ENCODE data around the gene CBFB. TPM values are rescaled to one million over a fixed set of nuclear protein-coding genes. Genes with fewer than 3 reads are reported as not detected.

CBFB gene
- total RNA-seq, 1 experiment from 2014 or later = 76.3 TPM

DNA sequence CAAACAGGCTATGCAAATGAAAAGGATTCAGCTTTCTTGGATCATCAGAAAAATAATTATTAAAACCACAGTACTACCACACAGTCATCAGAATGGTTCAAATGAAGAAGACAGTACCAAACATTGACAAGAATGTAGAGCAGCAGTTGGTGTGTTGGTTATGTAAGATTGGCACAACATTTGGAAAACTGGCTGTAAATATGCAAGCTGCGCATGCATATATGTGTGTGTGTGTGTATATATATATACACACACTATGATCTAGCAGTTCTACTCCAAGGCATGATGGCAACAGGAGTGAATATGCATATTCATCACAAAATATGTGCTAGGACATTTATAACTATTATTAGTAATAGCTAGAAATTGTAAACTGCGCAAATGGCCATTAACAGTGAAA lies 46.4 kb downstream of the CBFB start:
- no peak overlapping the region for H3K27ac Mint-ChIP-seq
- H2AFZ ChIP-seq (ENCODE audit: low read length) = no peak overlapping the region
- no peak overlapping the region for H3T11ph ChIP-seq (ENCODE audit: low read length)
- TF ChIP-seq, protein P1, sequence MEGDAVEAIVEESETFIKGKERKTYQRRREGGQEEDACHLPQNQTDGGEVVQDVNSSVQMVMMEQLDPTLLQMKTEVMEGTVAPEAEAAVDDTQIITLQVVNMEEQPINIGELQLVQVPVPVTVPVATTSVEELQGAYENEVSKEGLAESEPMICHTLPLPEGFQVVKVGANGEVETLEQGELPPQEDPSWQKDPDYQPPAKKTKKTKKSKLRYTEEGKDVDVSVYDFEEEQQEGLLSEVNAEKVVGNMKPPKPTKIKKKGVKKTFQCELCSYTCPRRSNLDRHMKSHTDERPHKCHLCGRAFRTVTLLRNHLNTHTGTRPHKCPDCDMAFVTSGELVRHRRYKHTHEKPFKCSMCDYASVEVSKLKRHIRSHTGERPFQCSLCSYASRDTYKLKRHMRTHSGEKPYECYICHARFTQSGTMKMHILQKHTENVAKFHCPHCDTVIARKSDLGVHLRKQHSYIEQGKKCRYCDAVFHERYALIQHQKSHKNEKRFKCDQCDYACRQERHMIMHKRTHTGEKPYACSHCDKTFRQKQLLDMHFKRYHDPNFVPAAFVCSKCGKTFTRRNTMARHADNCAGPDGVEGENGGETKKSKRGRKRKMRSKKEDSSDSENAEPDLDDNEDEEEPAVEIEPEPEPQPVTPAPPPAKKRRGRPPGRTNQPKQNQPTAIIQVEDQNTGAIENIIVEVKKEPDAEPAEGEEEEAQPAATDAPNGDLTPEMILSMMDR (conservative IDR thresholded peaks at IDR 0.05) = no peak
- H3K27me3 ChIP-seq (ENCODE audit: insufficient read depth, low read length) = no peaks in the 10 kb centered on the region
- DNase-seq = no peak
- no CpG with 5 or more reads among the region's 2 CpGs for WGBS (ENCODE audit: extremely low coverage, insufficient read length, low lambda C conversion rate)
- H3K36me3 Mint-ChIP-seq (ENCODE audit: insufficient read depth in 1 of 3, low read depth in 3 of 3) = peaks cover 0 to 29% (median 15%) of the 10 kb centered on the region in 3 experiments; a peak in 6 of 7 replicates
- no peak overlapping the region for H3K18ac ChIP-seq (ENCODE audit: insufficient read length, low read depth, low read length)
- H3K9ac ChIP-seq (ENCODE audit: extremely low read depth, insufficient read length, low read length) = no peak overlapping the region
- no peak overlapping the region for H2AK5ac ChIP-seq (ENCODE audit: insufficient read length, low read length)
- no peaks in the 10 kb centered on the region for H4K20me1 ChIP-seq (ENCODE audit: control insufficient read depth, insufficient read depth, insufficient read length)
- H3K9me3 ChIP-seq (ENCODE audit: control insufficient read depth, low read depth, low read length) = no peaks in the 10 kb centered on the region
- H3K4me1 ChIP-seq (ENCODE audit: insufficient read depth, low read length) = no peaks in the 10 kb centered on the region
- no peak overlapping the region for H2BK20ac ChIP-seq (ENCODE audit: low read depth, low read length, poor library complexity, severe bottlenecking)
- H3K27ac ChIP-seq (ENCODE audit: insufficient read length, low read depth, low read length) = no peak overlapping the region
- H4K5ac ChIP-seq (ENCODE audit: insufficient read length, low read depth, low read length) = no peak overlapping the region
- no peak overlapping the region for H3K23ac ChIP-seq (ENCODE audit: insufficient read length, low read depth, low read length)
- H3K9me3 Mint-ChIP-seq = no peaks in the 10 kb centered on the region
- H3K4ac ChIP-seq (ENCODE audit: low read depth, low read length) = no peak overlapping the region
- no peak overlapping the region for H2BK12ac ChIP-seq (ENCODE audit: insufficient read length, low read depth, low read length)
- no peaks in the 10 kb centered on the region for H3K27me3 Mint-ChIP-seq (ENCODE audit: low read depth)
- H3K4me3 Mint-ChIP-seq = no peak overlapping the region
- H3K4me2 ChIP-seq (ENCODE audit: insufficient read depth, insufficient read length, low read length) = no peak overlapping the region
- H3K79me1 ChIP-seq (ENCODE audit: insufficient read depth, low read depth, low read length, poor library complexity, severe bottlenecking) = peaks cover 2% of the 10 kb centered on the region
- no peak overlapping the region for H4K91ac ChIP-seq (ENCODE audit: insufficient read length, low read depth, low read length)
- no peak overlapping the region for H4K8ac ChIP-seq (replicated peaks; ENCODE audit: insufficient read length, low read depth, low read length)
- no peaks in the 10 kb centered on the region for H3K23me2 ChIP-seq (ENCODE audit: insufficient read length, low read depth, low read length, poor library complexity, severe bottlenecking)
- H3K14ac ChIP-seq (ENCODE audit: insufficient read depth, low read length) = no peak overlapping the region
- no peaks in the 10 kb centered on the region for H3K4me1 Mint-ChIP-seq
- H3K56ac ChIP-seq (ENCODE audit: insufficient read length, low read depth, low read length) = no peak overlapping the region
- no peaks in the 10 kb centered on the region for H3K79me2 ChIP-seq (ENCODE audit: insufficient read depth, low read length)
- no peak overlapping the region for H2BK120ac ChIP-seq (ENCODE audit: low read depth, low read length, poor library complexity, severe bottlenecking)
- H2BK15ac ChIP-seq (ENCODE audit: low read depth, low read length) = no peak overlapping the region
- no peak overlapping the region for H2BK5ac ChIP-seq (ENCODE audit: insufficient read length, low read length)
